GM19467 (cell line): ENCODE measurements around the gene TMEM158.

Experiments used
- ATAC-seq: cut with Tn5 transposase; IDR thresholded peaks from one replicate; pipeline ENCODE4 v1.9.1; 2021; ENCODE audit warnings: mild to moderate bottlenecking, moderate library complexity; ENCODE audit not compliant: unreplicated experiment

The TMEM158 gene

GRCh38 chr3:45226206-45226915 is at the start of gene TMEM158:
Gene TMEM158, minus strand, starts transcription at chr3:45226287. Its CDS starts 260 bp downstream, at chr3:45226027.
- ATAC-seq = no peak

- no peak for ATAC-seq
These were observed 49.1 kb upstream of the TMEM158 start for GRCh38 chr3:45275006-45275704.

GRCh38 chr3:45273681-45274515 is 47.8 kb upstream of the TMEM158 start:
- ATAC-seq = no peak

- no peak for ATAC-seq
These were observed 46.9 kb upstream of the TMEM158 start for GRCh38 chr3:45272828-45273470.

- no peak for ATAC-seq
These were observed 46.1 kb upstream of the TMEM158 start for GRCh38 chr3:45272032-45272810.

DNA sequence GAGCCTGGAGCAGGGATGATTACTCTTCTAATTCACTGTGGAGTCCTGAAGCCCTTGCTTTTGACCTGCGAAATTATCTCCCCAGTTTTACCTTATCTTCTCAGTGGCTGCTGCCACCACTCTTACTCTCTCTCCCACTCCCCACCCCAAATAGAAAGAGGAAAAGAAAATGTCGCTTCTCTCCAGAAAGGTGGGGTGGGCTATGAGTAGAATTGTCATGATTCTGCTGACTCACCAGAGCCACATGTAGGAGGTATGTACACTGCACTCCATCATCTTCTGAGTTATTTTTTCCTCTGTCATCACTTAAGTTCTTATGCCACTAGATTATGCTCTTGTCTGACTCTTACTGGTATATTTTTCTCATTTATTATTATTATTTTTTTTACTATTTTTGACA is 43.9 kb upstream of the TMEM158 start:
- no peak for ATAC-seq

GRCh38 chr3:45267097-45267496 is 41.0 kb upstream of the TMEM158 start:
- no peak for ATAC-seq

DNA sequence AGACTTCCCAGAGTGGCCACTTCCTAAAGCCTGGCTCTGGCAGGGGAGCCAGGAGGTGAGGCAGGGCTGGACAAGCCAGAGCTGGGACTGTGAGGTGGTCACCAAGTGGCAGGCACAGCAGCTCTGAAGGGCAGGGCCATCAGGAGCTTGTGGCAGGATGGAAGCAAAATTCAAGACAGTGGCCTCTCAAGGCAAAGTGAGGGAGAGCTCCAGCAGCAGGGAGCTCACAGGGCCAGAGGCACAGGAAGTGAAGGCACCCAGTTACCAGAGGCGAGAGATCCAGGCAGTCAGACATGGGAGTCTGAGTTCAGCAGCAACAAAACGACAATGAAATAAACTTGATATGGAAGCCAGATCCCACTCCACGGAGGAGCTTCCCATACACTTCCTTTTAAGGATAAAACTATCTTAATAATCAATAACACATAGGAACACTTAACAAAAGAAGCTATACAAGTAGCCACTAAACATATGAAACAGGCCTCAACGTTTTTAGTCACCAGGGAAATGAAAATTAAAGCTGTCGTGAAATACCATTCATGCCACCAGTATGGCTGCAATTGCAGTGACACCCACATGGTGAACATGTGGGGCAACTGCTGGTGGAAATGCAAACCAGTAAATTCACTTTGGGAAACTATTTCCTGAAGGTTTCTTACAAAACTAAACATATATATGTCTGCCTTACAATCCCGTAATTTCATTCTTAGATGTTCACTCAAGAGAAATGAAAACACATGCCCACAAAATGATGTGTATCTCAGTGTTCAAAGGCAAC is 35.4 kb upstream of the TMEM158 start:
- ATAC-seq = no peak

DNA sequence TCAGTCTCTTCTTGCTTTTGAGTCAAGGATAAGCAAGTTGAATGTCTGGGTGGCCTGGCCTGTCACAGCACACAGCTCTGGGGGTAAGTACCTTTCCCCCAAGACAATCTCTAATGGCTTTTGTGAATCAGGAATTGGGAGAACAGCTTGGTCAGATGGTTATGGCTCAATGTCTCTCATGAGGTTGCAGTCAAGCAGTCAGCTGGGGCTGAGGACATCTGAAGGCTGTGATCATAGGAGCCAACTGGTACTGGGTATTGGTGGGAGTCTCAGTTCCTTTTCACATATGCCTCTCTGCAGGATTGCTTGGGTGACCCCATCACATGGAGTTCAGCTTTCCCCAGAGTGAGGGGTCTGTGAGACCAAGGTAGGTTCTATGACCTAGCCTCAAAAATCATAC is 33.0 kb upstream of the TMEM158 start:
- ATAC-seq = no peak

- ATAC-seq = no peak
These were observed 32.2 kb upstream of the TMEM158 start for GRCh38 chr3:45258317-45258716.

DNA sequence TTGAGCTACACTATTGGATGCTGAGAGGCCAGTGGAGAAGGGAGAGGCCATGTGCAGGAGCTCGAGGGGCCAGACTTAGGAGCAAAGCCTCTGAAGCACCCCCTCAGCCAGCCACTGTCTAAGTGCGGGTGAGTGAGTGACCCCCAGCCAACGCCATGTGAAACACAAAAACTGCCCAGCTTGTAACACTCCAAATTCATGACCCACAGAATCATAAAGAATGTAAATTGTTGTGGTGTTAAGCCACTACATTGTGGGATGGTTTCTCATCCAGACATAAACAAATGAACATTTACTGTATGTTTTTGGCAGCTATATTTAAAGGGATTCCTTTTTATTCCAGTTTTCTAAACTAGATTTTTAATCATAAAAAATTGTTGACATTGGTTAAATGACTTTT is 27.2 kb upstream of the TMEM158 start:
- ATAC-seq = no peak

- no peak for ATAC-seq
These were observed 26.7 kb upstream of the TMEM158 start for GRCh38 chr3:45252826-45253225.

DNA sequence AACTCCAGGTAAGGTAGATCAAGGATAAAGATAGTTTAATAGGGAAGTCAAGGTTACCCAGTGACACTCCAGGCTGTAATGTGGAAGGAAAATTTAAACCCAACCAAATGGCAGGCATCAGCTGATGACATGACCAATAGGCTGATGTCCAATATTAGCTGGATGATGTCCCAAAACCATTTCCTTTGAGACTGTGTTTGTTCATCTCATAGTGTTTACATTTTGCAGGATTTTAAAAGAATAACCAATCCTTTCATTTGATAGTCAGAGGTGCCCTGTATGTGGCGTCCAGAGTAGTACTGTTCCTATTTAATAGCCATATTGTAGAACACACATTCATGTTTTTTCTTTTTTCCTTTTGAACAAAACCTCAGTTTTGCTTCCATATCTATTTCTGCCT is 23.3 kb upstream of the TMEM158 start:
- no peak for ATAC-seq

GRCh38 chr3:45246241-45246640 is 20.2 kb upstream of the TMEM158 start:
- ATAC-seq = no peak

DNA sequence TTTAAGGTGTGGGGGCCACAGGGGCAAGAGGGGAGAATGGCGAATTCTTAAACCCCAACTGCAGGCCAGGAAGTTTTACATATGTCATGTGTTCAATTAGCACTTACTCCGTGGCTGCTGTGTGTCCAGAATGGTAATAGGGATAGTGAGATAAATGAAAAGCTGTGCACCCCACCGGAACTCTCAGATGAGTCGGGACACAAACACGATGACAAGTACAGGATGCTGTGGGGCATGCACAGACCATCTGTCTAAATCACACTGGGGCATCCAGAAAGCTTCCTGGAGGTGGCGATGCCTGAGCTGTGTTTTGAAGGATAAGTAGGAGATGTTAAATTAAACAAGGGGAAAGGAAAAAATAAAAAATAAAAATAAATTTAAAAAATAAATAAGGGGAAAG is 18.3 kb upstream of the TMEM158 start:
- no peak for ATAC-seq

DNA sequence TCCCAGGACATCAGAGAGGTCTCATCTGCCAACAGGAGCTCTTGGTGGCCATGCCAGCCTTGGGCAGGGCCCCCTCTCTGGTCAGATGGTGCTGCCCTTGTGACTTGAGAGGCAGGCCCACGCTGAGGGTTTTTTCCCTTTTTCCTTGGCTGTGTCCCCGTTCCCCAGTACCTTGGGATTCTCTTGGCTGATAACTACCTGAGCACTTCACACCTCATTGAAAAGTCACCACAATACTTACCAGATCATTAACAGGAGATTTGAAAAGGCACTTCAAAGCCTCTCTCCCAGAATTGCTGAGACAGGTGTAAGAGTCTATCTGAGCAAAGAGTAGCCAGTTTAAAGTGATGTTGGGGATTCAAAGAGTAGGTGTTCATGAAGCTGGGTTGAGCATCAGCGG is 15.1 kb upstream of the TMEM158 start:
- no peak for ATAC-seq

DNA sequence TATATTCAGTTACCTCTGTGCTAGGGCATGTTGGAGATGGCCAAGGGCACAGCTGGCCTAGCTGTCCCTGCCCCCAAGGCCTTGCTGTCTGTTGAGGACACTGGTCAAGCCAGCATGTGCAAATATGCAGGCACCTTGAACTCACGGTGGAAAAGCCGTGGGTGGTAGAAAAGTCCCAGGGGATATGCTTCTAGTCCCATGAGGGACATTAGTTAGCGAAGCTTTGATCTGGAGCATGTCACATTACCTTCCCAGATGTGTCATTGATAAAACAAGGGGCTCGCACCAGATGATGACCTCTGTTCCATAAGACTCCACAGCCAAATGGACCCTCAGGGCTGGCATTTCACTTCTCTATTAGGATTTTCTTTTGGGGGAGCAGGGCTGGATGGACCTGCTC is 14.2 kb upstream of the TMEM158 start:
- no peak for ATAC-seq

DNA sequence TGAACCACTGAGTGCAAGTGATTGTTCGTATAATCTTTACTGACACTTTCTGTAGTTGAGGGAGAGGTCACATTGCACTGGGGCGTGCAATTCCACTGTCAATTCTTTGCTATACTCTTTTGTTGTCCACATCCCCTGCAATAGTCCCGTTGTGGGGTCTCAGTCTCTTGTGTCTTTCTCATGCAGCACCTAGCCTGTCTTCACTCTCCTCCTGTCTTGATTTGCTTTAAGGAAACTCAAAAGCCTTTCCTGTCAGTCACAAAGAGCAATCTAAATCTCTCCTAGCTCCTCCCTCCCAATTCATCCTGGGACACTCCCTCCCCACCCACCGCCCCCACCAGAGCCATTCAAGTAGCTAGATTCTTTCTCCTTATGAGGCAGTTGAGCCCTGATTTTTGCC is 13.2 kb upstream of the TMEM158 start:
- no peak for ATAC-seq

GRCh38 chr3:45236964-45237363 is 10.9 kb upstream of the TMEM158 start:
- no peak for ATAC-seq

DNA sequence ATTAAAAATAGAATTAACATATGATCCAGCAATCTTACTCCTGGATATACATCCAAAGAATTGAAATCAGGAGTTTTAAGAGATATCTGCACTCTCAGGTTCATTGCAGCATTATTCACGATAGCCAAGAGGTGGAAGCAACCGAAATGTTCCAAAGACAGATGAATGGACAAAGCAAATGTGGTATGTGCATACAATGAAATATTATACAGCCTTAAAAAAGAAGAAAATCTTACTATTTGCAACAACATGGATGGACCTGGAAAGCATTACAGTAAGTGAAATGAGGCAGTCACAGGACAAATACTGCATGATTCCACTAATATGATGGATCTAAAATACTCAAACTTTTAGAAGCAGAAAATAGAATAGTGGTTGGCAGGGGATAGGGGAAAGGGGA is 9.3 kb upstream of the TMEM158 start:
- ATAC-seq = no peak
